Endothelial cell of umbilical vein (primary cell): ENCODE measurements around the gene ARID1B. TPM values are rescaled to one million over a fixed set of nuclear protein-coding genes. Genes with fewer than 3 reads are reported as not detected.

Experiments
- BruUV-seq: library from RNA; stranded (reverse); fragments of 400-500 nt; replicated peaks from 2 replicates; lab custom pipeline; 2021; lab: Mats Ljungman, UMichigan
- CTCF ChIA-PET: fragments of 300-600, 350-600 bp; sonication (Branson Sonifier 250); formaldehyde crosslinking; loops from one replicate; lab custom pipeline; 2021; ENCODE audit warnings: antibody characterized with exemption, inconsistent platforms; lab: Charles Lee
- POLR2A ChIA-PET: fragments of 300-600, 350-600 bp; sonication (Branson Sonifier 250); formaldehyde crosslinking; loops from one replicate; lab custom pipeline; 2021; ENCODE audit warnings: antibody characterized with exemption, inconsistent platforms; lab: Charles Lee
- DNase-seq: peaks from one replicate; pipeline ENCODE4 v3.0.0-alpha.2; 2011; ENCODE audit warnings: low read depth, low spot score
- FAIRE-seq: peaks from 2 replicates; lab custom pipeline; 2011; peaks lifted over from hg19 to GRCh38; lab: Jason Lieb, UNC
- H2AFZ ChIP-seq: 2 replicates; pipeline ENCODE4 v1.6.0; 2012; ENCODE audit warnings: low read depth, low read length, control low read depth, inconsistent platforms
- H3K27ac ChIP-seq: 2 replicates; pipeline ENCODE4 v1.5.1; 2011; ENCODE audit warnings: low read depth, mild to moderate bottlenecking, control low read depth, low read length, moderate library complexity; ENCODE audit not compliant: insufficient read depth
- H3K27me3 ChIP-seq, 2 experiments: 2 replicates each; pipeline versions ENCODE4 v1.6.0 to v1.6.1; 2011; ENCODE audit warnings: low read length in 2 of 2, mixed read lengths in 1 of 2; ENCODE audit not compliant: control insufficient read depth in 2 of 2, insufficient read depth in 2 of 2
- H3K36me3 ChIP-seq, 2 experiments: 2 replicates in 1 of 2; 3 replicates in 1 of 2; pipeline ENCODE4 v1.5.1; 2011; ENCODE audit warnings: low read length in 2 of 2, mild to moderate bottlenecking in 1 of 2, moderate library complexity in 1 of 2; ENCODE audit not compliant: control insufficient read depth in 2 of 2, insufficient read depth in 2 of 2; ENCODE audit errors: extremely low read depth in 1 of 2
- H3K4me1 ChIP-seq: 3 replicates; pipeline ENCODE4 v1.5.1; 2011; ENCODE audit warnings: mild to moderate bottlenecking, low read length; ENCODE audit not compliant: control insufficient read depth, insufficient read depth; ENCODE audit errors: extremely low read depth
- H3K4me2 ChIP-seq: 2 replicates; pipeline ENCODE4 v1.6.1; 2011; ENCODE audit warnings: low read length, control low read depth, mixed read lengths; ENCODE audit not compliant: insufficient read depth
- H3K4me3 ChIP-seq, 3 experiments: fragments of 200-600 bp in 1 of 3; sonication (generic), shearing (Covaris generic) in 1 of 3; replicated peaks in 1 of 3; 2 replicates each; pipeline ENCODE4 v1.5.1; 2011 to 2016; ENCODE audit warnings: control low read depth in 3 of 3, low read length in 3 of 3, mild to moderate bottlenecking in 2 of 3, inconsistent platforms in 1 of 3, low read depth in 1 of 3, moderate library complexity in 1 of 3; ENCODE audit not compliant: insufficient read depth in 1 of 3
- H3K79me2 ChIP-seq: 2 replicates; pipeline ENCODE4 v1.6.0; 2012; ENCODE audit warnings: low read length, inconsistent platforms; ENCODE audit not compliant: control insufficient read depth, insufficient read depth
- H3K9ac ChIP-seq: replicated peaks from 2 replicates; pipeline ENCODE3; 2011; ENCODE audit warnings: low read length, control low read depth; ENCODE audit not compliant: insufficient read depth; ENCODE audit errors: extremely low read depth
- H3K9me1 ChIP-seq: replicated peaks from 3 replicates; pipeline ENCODE4 v1.6.0; 2011; ENCODE audit warnings: mild to moderate bottlenecking, low read length; ENCODE audit not compliant: control insufficient read depth, insufficient read depth; ENCODE audit errors: extremely low read depth
- H3K9me3 ChIP-seq: replicated peaks from 2 replicates; pipeline ENCODE4 v1.5.1; 2012; ENCODE audit warnings: low read length, inconsistent platforms; ENCODE audit not compliant: control insufficient read depth, insufficient read depth
- H4K20me1 ChIP-seq: replicated peaks from 2 replicates; pipeline ENCODE3; 2011; ENCODE audit warnings: mild to moderate bottlenecking, low read length; ENCODE audit not compliant: control insufficient read depth, insufficient read depth; ENCODE audit errors: extremely low read depth
- FOS ChIP-seq: IDR thresholded peaks from 2 replicates; pipeline ENCODE4 v1.6.1; 2011; ENCODE audit warnings: mild to moderate bottlenecking, low read length, moderate library complexity, borderline replicate concordance; ENCODE audit not compliant: insufficient read depth
- JUN ChIP-seq: IDR thresholded peaks from 2 replicates; pipeline ENCODE4 v1.6.1; 2011; ENCODE audit warnings: borderline replicate concordance, low read depth; ENCODE audit not compliant: insufficient read length, insufficient read depth
- MAX ChIP-seq: IDR thresholded peaks from 2 replicates; pipeline ENCODE4 v1.6.1; 2011; ENCODE audit not compliant: insufficient read depth, insufficient read length
- POLR2A ChIP-seq: IDR thresholded peaks from 2 replicates; pipeline ENCODE4 v1.6.1; 2012; ENCODE audit warnings: low read depth, mild to moderate bottlenecking, control low read depth, low read length
- dilution Hi-C: fragments of 300-500 bp; cut with MboI; formaldehyde crosslinking; loops from one replicate; pipeline ENCODE4 v1.15.0; 2019; ENCODE audit warnings: low sequenced_read_pairs; ENCODE audit not compliant: extremely low pct_ligation_motif_present
- intact Hi-C: fragments of 100-400 bp; cut with micrococcal nuclease; formaldehyde crosslinking; loops from one replicate; pipeline ENCODE4 v1.10.0; 2022
- polyA plus RNA-seq, 4 experiments: library from polyadenylated mRNA; depleted of rRNA in 3 of 4; stranded (reverse) in 3 of 4; unstranded in 1 of 4; fragments of >200 nt; gene quantifications; 2 replicates each; pipeline versions ENCODE4 v1.2.1 to v1.2.3, GENCODE V29; 2011 to 2012; ENCODE audit warnings: missing spikeins in 1 of 4
- total RNA-seq: library from RNA; stranded (reverse); gene quantifications from 2 replicates; pipeline ENCODE4 v1.2.3, GENCODE V29; 2021

The ARID1B gene
- total and polyA plus RNA-seq, 2 donors (not counting 3 experiments of a cell fraction or from before 2014, with no cell fraction given), result 21.8 to 89.5 TPM

GRCh38 chr6:156864557-156864956 is 87.4 kb downstream of the ARID1B start:
- intact Hi-C loops, result loop anchor here (10.0 kb wide), 1 partner anchor 180 kb away; no protein-coding TSS in a partner anchor
- Histone ChIP-seq H4K20me1 (peaks cover 13% of the 10 kb centered on the region), H3K36me3 (no peaks in the 10 kb centered on the region), H3K27ac (no peak overlapping the region), H3K9me1 (no peaks in the 10 kb centered on the region), H3K27me3 (no peaks in the 10 kb centered on the region), H3K9ac (no peak overlapping the region), H3K4me2 (no peak overlapping the region), H2AFZ (no peak overlapping the region), H3K4me3 (no peak overlapping the region), H3K4me1 (peaks cover 23% of the 10 kb centered on the region), H3K79me2 (peaks cover 81% of the 10 kb centered on the region), H3K9me3 (no peaks in the 10 kb centered on the region)
- POLR2A ChIA-PET, result no interaction called here
- no TSS peak for BruUV-seq
- CTCF ChIA-PET, result no interaction called here
- no peak for FAIRE-seq
- no peak for DNase-seq
- no peak for TF ChIP-seq POLR2A
- dilution Hi-C loops, result no loop called here

- ChIA-PET CTCF (no interaction called here), POLR2A (no interaction called here)
- Histone ChIP-seq H3K36me3 (no peaks in the 10 kb centered on the region), H3K27ac (no peak overlapping the region), H3K4me2 (no peak overlapping the region), H3K27me3 (no peaks in the 10 kb centered on the region), H2AFZ (no peak overlapping the region), H3K79me2 (peaks cover 81% of the 10 kb centered on the region), H4K20me1 (peaks cover 13% of the 10 kb centered on the region), H3K4me3 (no peak overlapping the region), H3K4me1 (peaks cover 23% of the 10 kb centered on the region), H3K9ac (no peak overlapping the region), H3K9me3 (no peaks in the 10 kb centered on the region), H3K9me1 (no peaks in the 10 kb centered on the region)
- dilution Hi-C loops (no loop called here), intact Hi-C loops (loop anchor here (5.0 to 10.0 kb wide), 2 partner anchors 157 to 180 kb away; no protein-coding TSS in a partner anchor)
- FAIRE-seq (no peak), DNase-seq (no peak)
- no TSS peak for BruUV-seq
- TF ChIP-seq POLR2A, result no peak
- no peak for TF ChIP-seq FOS
- no peak for TF ChIP-seq JUN
- no peak for TF ChIP-seq MAX
Measured at GRCh38 chr6:156865019-156865629, 87.9 kb downstream of the ARID1B start.
